OCI-LY7 (cell line): ENCODE results near the gene CWC25.

Experiments
- EZH2phosphoT487 ChIP-seq: fragments of 200-600 bp; sonication (generic); IDR thresholded peaks from 2 replicates; pipeline ENCODE4 v1.6.1; 2018; ENCODE audit warnings: low read depth, borderline replicate concordance, mild to moderate bottlenecking, mixed run types, antibody characterized with exemption, low read length, moderate library complexity, mixed read lengths
- TF ChIP-seq, protein P1 (sequence below): fragments of 200-600 bp; sonication (generic); conservative IDR thresholded peaks from 2 replicates; pipeline ENCODE4 v1.5.1; 2014; ENCODE audit warnings: mild to moderate bottlenecking, antibody characterized with exemption, low read length, moderate library complexity, mixed read lengths

DNA sequence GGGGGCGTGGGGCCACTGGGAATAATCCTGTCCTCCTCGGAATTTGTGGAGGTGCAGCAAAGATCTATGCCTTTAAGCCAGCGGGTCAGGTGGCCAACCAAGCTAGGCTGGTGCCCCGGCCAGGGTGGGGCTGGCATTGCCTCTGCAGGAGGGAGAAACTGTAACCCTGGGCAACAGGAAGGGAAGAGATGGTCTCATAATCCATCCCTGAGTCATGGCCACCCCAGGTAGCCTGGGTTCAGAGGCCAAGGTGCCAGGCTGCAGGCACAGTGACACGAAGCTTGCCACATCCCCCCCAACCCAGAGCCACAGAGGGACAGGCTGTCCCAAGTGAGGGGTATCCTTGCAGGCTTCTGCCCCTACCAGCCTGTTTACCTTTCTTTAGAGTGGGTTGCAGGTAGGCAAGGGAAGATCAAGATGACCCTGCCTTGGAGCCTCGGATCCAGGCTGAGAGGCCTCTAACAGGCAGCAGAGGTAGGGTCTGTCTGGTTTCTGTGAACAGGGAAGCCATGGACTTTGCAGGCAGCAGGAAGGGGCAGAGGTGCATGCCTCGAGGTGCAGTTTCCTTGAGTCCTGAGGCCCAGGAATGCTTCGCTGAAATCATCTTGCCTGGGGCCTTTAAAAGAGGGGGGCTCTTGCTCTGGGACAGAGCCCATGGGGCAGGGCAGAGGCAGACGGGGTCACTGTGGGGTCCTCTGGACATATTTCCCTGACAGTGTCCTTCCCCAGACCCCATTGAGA lies 48.7 kb upstream of the CWC25 start:
- TF ChIP-seq, protein P1, sequence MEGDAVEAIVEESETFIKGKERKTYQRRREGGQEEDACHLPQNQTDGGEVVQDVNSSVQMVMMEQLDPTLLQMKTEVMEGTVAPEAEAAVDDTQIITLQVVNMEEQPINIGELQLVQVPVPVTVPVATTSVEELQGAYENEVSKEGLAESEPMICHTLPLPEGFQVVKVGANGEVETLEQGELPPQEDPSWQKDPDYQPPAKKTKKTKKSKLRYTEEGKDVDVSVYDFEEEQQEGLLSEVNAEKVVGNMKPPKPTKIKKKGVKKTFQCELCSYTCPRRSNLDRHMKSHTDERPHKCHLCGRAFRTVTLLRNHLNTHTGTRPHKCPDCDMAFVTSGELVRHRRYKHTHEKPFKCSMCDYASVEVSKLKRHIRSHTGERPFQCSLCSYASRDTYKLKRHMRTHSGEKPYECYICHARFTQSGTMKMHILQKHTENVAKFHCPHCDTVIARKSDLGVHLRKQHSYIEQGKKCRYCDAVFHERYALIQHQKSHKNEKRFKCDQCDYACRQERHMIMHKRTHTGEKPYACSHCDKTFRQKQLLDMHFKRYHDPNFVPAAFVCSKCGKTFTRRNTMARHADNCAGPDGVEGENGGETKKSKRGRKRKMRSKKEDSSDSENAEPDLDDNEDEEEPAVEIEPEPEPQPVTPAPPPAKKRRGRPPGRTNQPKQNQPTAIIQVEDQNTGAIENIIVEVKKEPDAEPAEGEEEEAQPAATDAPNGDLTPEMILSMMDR, result no peak
- TF ChIP-seq EZH2phosphoT487, result no peak
